WTC11 (cell line): ENCODE results near the gene MARVELD1. TPM values are rescaled to one million over a fixed set of nuclear protein-coding genes. Genes with fewer than 3 reads are reported as not detected.

Experiments
- ATAC-seq: fragments of 200-7000 bp; cut with Tn5 transposase; 2 replicates; pipeline ENCODE4 v1.10.0; 2021; ENCODE audit warnings: mild to moderate bottlenecking, moderate library complexity
- CTCF ChIA-PET: fragments of 300-600 bp; sonication (Branson Sonifier 250); formaldehyde crosslinking; loops from one replicate; lab custom pipeline; 2021; ENCODE audit warnings: antibody characterized with exemption; lab: Charles Lee
- POLR2A ChIA-PET: fragments of 350-600 bp; sonication (Branson Sonifier 250); formaldehyde crosslinking; loops from one replicate; lab custom pipeline; 2021; ENCODE audit warnings: antibody characterized with exemption; lab: Charles Lee
- DNase-seq: peaks from one replicate; pipeline ENCODE4 v3.0.0; 2021; ENCODE audit warnings: low spot score
- H3K27ac Mint-ChIP-seq: 2 replicates; pipeline ENCODE4 v1.8.0; 2021; ENCODE audit warnings: mixed read lengths
- H3K27me3 Mint-ChIP-seq: 2 replicates; pipeline ENCODE4 v1.8.0; 2021; ENCODE audit warnings: low read depth, mild to moderate bottlenecking, moderate library complexity, mixed read lengths
- H3K36me3 Mint-ChIP-seq: 2 replicates; pipeline ENCODE4 v1.8.0; 2021; ENCODE audit warnings: mixed read lengths
- H3K4me1 Mint-ChIP-seq: 2 replicates; pipeline ENCODE4 v1.8.0; 2022; ENCODE audit warnings: mixed read lengths
- H3K4me3 Mint-ChIP-seq: 2 replicates; pipeline ENCODE4 v1.8.0; 2021; ENCODE audit warnings: mild to moderate bottlenecking, moderate library complexity, mixed read lengths
- H3K9me3 Mint-ChIP-seq: 2 replicates; pipeline ENCODE4 v1.8.0; 2021; ENCODE audit warnings: mixed read lengths
- CBFB ChIP-seq: sonication (generic); formaldehyde crosslinking; IDR thresholded peaks from 2 replicates; pipeline ENCODE4 v1.8.1; 2022; ENCODE audit warnings: mild to moderate bottlenecking, low read depth, missing genetic modification reagents
- E2F1 ChIP-seq: sonication (generic); formaldehyde crosslinking; IDR thresholded peaks from 2 replicates; pipeline ENCODE4 v1.8.0; 2022; ENCODE audit warnings: mild to moderate bottlenecking, missing genetic modification reagents
- EMX1 ChIP-seq: fragments of 250-450 bp; sonication (Bioruptor Pico); IDR thresholded peaks from 2 replicates; pipeline ENCODE4 v1.8.0; 2021; ENCODE audit warnings: mild to moderate bottlenecking
- ETV6 ChIP-seq: sonication (generic); formaldehyde crosslinking; IDR thresholded peaks from 2 replicates; pipeline ENCODE4 v1.8.1; 2022; ENCODE audit warnings: mild to moderate bottlenecking, missing genetic modification reagents
- KAT7 ChIP-seq: sonication (generic); formaldehyde crosslinking; IDR thresholded peaks from 2 replicates; pipeline ENCODE4 v1.8.1; 2023; ENCODE audit warnings: missing genetic modification reagents, mild to moderate bottlenecking, borderline replicate concordance
- MLX ChIP-seq: sonication (generic); formaldehyde crosslinking; IDR thresholded peaks from 2 replicates; pipeline ENCODE4 v1.8.1; 2023; ENCODE audit warnings: mild to moderate bottlenecking, missing genetic modification reagents, moderate library complexity
- SMAD3 ChIP-seq: sonication (generic); formaldehyde crosslinking; IDR thresholded peaks from 2 replicates; pipeline ENCODE4 v1.8.0; 2022; ENCODE audit warnings: missing genetic modification reagents, mild to moderate bottlenecking, borderline replicate concordance
- SOX15 ChIP-seq: fragments of 250-450 bp; sonication (Bioruptor Pico); IDR thresholded peaks from 2 replicates; pipeline ENCODE4 v1.9.0; 2021; ENCODE audit warnings: mild to moderate bottlenecking
- USF1 ChIP-seq: sonication (generic); formaldehyde crosslinking; IDR thresholded peaks from 2 replicates; pipeline ENCODE4 v1.8.0; 2022; ENCODE audit warnings: mild to moderate bottlenecking, missing genetic modification reagents
- ZNF121 ChIP-seq: sonication (generic); formaldehyde crosslinking; IDR thresholded peaks from 2 replicates; pipeline ENCODE4 v1.8.0; 2023; ENCODE audit warnings: missing genetic modification reagents
- ZNF138 ChIP-seq: sonication (generic); formaldehyde crosslinking; conservative IDR thresholded peaks from 2 replicates; pipeline ENCODE4 v1.8.1; 2022; ENCODE audit warnings: mild to moderate bottlenecking, moderate library complexity, missing genetic modification reagents
- ZNF219 ChIP-seq: sonication (generic); formaldehyde crosslinking; IDR thresholded peaks from 2 replicates; pipeline ENCODE4 v1.8.0; 2023; ENCODE audit warnings: missing genetic modification reagents, mild to moderate bottlenecking, borderline replicate concordance
- ZNF416 ChIP-seq: fragments of 250-450 bp; sonication (Bioruptor Pico); IDR thresholded peaks from 2 replicates; pipeline ENCODE4 v1.9.0; 2021; ENCODE audit warnings: mild to moderate bottlenecking, inconsistent platforms
- total RNA-seq: library from RNA; stranded (reverse); gene quantifications from 3 replicates; pipeline ENCODE4 v1.2.3, GENCODE V29; 2021
- TF ChIP-seq, protein P1 (sequence below): sonication (generic); formaldehyde crosslinking; IDR thresholded peaks from 2 replicates; pipeline ENCODE4 v1.8.0; 2022; ENCODE audit warnings: mild to moderate bottlenecking, missing genetic modification reagents
- TF ChIP-seq, protein P2 (sequence below): sonication (generic); formaldehyde crosslinking; IDR thresholded peaks from 2 replicates; pipeline ENCODE4 v1.8.1; 2022; ENCODE audit warnings: low read depth, missing genetic modification reagents, borderline replicate concordance
- TF ChIP-seq, protein P3 (sequence below): sonication (generic); formaldehyde crosslinking; IDR thresholded peaks from 2 replicates; pipeline ENCODE4 v1.8.1; 2022; ENCODE audit warnings: mild to moderate bottlenecking, moderate library complexity, missing genetic modification reagents
- TF ChIP-seq, protein P4 (sequence below): sonication (generic); formaldehyde crosslinking; IDR thresholded peaks from 2 replicates; pipeline ENCODE4 v1.8.0; 2022; ENCODE audit warnings: missing genetic modification reagents
- TF ChIP-seq, protein P5 (sequence below): sonication (generic); formaldehyde crosslinking; IDR thresholded peaks from 2 replicates; pipeline ENCODE4 v1.8.0; 2023; ENCODE audit warnings: mild to moderate bottlenecking, missing genetic modification reagents

Gene MARVELD1
- total RNA-seq, 1 experiment from 2014 or later, result 37.7 TPM

- H3K27ac Mint-ChIP-seq, result peak within 1 kb of the TSS; percentile 90
- ChIA-PET CTCF (interaction anchor here (0.8 to 4.8 kb wide), 14 partner anchors 8 to 97 kb away, joined by 3 to 36 read pairs (median 4); partner anchors contain the start of gene AVPI1), POLR2A (interaction anchor here (0.8 to 1.5 kb wide), 5 partner anchors 22 to 336 kb away, joined by 3 to 17 read pairs (median 4); partner anchors contain the start of genes AVPI1, MARVELD1 and RRP12)
- H3K4me3 Mint-ChIP-seq, result peak within 1 kb of the TSS; percentile 87
- peaks cover 10% of the 10 kb centered on the region for H3K4me1 Mint-ChIP-seq
- peaks cover 14% of the 10 kb centered on the region for H3K9me3 Mint-ChIP-seq
- H3K27me3 Mint-ChIP-seq, result peaks cover 34% of the 10 kb centered on the region
- peak; percentile 92 for ATAC-seq
- peak; percentile 98 for DNase-seq
- H3K36me3 Mint-ChIP-seq, result peaks cover 34% of the 10 kb centered on the region
- TF ChIP-seq ZNF416, result no peak
- peak; percentile 93 for TF ChIP-seq USF1 (CRISPR knock-in tag)
- peak; percentile 91 for TF ChIP-seq ZNF121 (CRISPR knock-in tag)
- TF ChIP-seq SOX15 (CRISPR knock-in tag), result no peak
- TF ChIP-seq KAT7 (CRISPR knock-in tag), result peak; percentile 98
- TF ChIP-seq SMAD3 (CRISPR knock-in tag), result peak; percentile 100
- TF ChIP-seq EMX1 (CRISPR knock-in tag), result no peak
- TF ChIP-seq MLX (CRISPR knock-in tag), result peak; percentile 99
- TF ChIP-seq, protein P1, sequence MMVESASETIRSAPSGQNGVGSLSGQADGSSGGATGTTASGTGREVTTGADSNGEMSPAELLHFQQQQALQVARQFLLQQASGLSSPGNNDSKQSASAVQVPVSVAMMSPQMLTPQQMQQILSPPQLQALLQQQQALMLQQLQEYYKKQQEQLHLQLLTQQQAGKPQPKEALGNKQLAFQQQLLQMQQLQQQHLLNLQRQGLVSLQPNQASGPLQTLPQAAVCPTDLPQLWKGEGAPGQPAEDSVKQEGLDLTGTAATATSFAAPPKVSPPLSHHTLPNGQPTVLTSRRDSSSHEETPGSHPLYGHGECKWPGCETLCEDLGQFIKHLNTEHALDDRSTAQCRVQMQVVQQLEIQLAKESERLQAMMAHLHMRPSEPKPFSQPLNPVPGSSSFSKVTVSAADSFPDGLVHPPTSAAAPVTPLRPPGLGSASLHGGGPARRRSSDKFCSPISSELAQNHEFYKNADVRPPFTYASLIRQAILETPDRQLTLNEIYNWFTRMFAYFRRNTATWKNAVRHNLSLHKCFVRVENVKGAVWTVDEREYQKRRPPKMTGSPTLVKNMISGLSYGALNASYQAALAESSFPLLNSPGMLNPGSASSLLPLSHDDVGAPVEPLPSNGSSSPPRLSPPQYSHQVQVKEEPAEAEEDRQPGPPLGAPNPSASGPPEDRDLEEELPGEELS (CRISPR knock-in tag), result peak; percentile 100
- TF ChIP-seq, protein P2, sequence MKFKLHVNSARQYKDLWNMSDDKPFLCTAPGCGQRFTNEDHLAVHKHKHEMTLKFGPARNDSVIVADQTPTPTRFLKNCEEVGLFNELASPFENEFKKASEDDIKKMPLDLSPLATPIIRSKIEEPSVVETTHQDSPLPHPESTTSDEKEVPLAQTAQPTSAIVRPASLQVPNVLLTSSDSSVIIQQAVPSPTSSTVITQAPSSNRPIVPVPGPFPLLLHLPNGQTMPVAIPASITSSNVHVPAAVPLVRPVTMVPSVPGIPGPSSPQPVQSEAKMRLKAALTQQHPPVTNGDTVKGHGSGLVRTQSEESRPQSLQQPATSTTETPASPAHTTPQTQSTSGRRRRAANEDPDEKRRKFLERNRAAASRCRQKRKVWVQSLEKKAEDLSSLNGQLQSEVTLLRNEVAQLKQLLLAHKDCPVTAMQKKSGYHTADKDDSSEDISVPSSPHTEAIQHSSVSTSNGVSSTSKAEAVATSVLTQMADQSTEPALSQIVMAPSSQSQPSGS (CRISPR knock-in tag), result peak; percentile 99
- TF ChIP-seq E2F1, result peak; percentile 100
- TF ChIP-seq ZNF219 (CRISPR knock-in tag), result peak; percentile 98
- TF ChIP-seq ZNF138, result peak; percentile 100
- TF ChIP-seq, protein P3, sequence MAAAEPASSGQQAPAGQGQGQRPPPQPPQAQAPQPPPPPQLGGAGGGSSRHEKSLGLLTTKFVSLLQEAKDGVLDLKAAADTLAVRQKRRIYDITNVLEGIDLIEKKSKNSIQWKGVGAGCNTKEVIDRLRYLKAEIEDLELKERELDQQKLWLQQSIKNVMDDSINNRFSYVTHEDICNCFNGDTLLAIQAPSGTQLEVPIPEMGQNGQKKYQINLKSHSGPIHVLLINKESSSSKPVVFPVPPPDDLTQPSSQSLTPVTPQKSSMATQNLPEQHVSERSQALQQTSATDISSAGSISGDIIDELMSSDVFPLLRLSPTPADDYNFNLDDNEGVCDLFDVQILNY, result peak; percentile 100
- TF ChIP-seq, protein P4, sequence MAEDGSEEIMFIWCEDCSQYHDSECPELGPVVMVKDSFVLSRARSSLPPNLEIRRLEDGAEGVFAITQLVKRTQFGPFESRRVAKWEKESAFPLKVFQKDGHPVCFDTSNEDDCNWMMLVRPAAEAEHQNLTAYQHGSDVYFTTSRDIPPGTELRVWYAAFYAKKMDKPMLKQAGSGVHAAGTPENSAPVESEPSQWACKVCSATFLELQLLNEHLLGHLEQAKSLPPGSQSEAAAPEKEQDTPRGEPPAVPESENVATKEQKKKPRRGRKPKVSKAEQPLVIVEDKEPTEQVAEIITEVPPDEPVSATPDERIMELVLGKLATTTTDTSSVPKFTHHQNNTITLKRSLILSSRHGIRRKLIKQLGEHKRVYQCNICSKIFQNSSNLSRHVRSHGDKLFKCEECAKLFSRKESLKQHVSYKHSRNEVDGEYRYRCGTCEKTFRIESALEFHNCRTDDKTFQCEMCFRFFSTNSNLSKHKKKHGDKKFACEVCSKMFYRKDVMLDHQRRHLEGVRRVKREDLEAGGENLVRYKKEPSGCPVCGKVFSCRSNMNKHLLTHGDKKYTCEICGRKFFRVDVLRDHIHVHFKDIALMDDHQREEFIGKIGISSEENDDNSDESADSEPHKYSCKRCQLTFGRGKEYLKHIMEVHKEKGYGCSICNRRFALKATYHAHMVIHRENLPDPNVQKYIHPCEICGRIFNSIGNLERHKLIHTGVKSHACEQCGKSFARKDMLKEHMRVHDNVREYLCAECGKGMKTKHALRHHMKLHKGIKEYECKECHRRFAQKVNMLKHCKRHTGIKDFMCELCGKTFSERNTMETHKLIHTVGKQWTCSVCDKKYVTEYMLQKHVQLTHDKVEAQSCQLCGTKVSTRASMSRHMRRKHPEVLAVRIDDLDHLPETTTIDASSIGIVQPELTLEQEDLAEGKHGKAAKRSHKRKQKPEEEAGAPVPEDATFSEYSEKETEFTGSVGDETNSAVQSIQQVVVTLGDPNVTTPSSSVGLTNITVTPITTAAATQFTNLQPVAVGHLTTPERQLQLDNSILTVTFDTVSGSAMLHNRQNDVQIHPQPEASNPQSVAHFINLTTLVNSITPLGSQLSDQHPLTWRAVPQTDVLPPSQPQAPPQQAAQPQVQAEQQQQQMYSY (CRISPR knock-in tag), result peak; percentile 83
- TF ChIP-seq, protein P5, sequence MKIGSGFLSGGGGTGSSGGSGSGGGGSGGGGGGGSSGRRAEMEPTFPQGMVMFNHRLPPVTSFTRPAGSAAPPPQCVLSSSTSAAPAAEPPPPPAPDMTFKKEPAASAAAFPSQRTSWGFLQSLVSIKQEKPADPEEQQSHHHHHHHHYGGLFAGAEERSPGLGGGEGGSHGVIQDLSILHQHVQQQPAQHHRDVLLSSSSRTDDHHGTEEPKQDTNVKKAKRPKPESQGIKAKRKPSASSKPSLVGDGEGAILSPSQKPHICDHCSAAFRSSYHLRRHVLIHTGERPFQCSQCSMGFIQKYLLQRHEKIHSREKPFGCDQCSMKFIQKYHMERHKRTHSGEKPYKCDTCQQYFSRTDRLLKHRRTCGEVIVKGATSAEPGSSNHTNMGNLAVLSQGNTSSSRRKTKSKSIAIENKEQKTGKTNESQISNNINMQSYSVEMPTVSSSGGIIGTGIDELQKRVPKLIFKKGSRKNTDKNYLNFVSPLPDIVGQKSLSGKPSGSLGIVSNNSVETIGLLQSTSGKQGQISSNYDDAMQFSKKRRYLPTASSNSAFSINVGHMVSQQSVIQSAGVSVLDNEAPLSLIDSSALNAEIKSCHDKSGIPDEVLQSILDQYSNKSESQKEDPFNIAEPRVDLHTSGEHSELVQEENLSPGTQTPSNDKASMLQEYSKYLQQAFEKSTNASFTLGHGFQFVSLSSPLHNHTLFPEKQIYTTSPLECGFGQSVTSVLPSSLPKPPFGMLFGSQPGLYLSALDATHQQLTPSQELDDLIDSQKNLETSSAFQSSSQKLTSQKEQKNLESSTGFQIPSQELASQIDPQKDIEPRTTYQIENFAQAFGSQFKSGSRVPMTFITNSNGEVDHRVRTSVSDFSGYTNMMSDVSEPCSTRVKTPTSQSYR, result peak; percentile 100
- peak; percentile 100 for TF ChIP-seq ETV6 (CRISPR knock-in tag)
- TF ChIP-seq CBFB (CRISPR knock-in tag), result peak; percentile 98
Measured at GRCh38 chr10:97736902-97737769, 23.6 kb downstream of the MARVELD1 start, which contains the start of gene ZFYVE27. Gene ZFYVE27, plus strand, starts transcription at chr10:97737128. Its CDS starts 1,350 bp downstream, at chr10:97738478.
